ENCODE data around the gene PRKD2.
"Not testable (repeated sequence)": the region's sequence is repeated elsewhere in the genome, so short reads cannot be mapped to it uniquely, and the experiment has no call there.

Gene PRKD2

DNA sequence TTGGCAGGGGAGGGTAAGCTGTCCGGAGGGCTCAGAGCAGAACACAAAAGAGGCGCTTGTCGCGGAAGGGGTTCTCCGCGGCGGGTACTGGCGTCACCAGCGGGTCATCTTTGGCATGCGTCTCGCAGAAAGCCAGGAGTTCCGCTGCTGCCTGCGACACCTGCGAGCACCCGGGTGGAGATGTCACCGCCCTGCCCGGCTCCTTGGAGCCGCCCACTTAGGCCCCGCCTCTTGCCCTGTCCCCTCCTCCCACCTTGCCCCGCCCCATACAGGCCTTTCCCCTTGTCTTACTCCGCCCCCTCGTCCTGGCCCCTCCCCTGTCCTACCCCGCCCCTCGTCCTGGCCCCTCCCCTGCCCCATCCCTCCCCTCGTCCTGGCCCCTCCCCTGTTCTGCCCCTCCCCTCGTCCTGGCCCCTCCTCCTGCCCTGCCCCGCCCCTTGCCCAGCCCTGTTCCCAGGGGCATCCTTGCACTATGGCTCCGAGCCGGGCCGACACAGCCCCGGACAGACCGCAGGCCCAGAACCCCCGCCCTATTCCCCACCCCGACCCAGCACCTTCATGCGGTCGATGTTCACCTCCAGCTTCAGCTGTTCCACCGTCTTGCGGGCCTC is 82.8 kb downstream of the PRKD2 start:
- TF ChIP-seq CTCF (conservative IDR thresholded peaks at IDR 0.05) = no peak
- no peak overlapping the region for H3K27ac ChIP-seq

DNA sequence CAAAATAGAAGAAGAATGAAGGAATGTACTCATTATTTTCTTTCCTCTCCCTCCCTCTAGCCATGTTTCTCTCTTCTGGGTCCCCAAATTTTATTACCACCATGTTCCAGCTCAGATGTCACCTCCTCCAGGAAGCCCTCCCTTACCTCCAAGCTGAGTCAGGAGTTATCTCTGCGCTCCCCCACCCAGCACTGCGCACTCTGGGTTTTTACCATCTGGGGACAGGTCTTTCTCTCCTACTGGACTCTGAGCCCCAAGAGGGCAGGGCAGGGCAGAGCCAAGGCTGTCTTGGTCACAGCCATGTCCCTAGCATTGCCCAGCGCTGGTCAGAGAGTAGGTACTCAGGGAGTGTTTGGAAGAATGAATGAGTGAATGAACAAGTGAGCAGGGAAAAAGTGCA is 83.8 kb downstream of the PRKD2 start:
- H3K27ac ChIP-seq = no peak overlapping the region
- no peak for TF ChIP-seq CTCF (conservative IDR thresholded peaks at IDR 0.05)

- H3K27ac ChIP-seq = no peak overlapping the region
- no peak for TF ChIP-seq CTCF (conservative IDR thresholded peaks at IDR 0.05)
These were observed 85.4 kb downstream of the PRKD2 start for GRCh38 chr19:46631481-46631880.

DNA sequence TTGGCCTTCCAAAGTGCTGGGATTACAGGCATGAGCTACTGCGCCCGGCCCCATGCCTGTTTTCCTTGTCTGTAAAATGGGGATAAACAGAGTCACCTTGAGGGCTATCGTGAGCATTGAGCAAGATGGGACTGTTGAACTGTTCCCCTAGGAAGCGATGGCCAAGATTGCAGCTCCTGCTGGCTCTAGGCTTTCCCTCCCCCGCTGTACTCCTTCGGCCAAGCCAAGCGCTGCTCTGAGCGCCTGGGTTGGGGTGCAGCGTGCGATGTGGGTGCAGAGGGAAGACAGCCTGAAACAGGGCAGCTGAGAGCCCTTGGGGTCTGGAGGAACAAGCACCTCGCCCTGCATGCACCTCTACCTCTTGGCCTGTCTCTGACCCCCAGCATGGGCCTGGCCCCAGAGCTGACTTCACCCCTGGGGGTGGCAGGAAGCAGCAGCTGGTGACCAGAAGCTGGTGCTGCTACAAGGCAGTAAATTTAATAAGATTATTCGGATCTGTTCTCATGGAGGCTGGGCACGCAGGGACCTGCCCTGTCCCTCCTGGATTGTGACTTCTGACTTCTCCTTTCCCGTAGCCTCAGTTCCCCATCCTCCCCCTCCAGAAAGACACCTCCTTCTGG is 86.2 kb downstream of the PRKD2 start:
- no peak overlapping the region for H3K27ac ChIP-seq

GRCh38 chr19:46629546-46630025 is 87.3 kb downstream of the PRKD2 start:
- no peak overlapping the region for H3K27ac ChIP-seq
- TF ChIP-seq CTCF (conservative IDR thresholded peaks at IDR 0.05) = no peak

More for the DNA sequence above, 86.2 kb downstream of the PRKD2 start:
- no peak for TF ChIP-seq CTCF (conservative IDR thresholded peaks at IDR 0.05)

DNA sequence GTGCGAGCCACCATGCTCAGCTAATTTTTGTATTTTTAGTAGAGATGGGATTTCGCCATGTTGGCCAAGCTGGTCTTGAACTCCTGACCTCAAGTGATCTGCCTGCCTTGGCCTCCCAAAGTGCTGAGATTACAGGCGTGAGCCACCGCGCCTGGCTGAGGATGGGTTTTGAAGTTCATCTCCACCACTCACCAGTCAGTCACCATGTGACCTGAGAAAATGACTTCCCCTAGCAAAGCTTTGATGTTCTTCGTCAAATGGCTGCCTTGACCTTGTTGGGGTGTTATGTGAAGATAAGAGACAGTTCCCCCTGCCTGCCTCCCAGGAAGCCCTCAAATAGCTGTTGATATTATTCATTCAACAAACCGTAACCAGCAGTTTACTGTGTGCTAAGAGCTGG is 87.9 kb downstream of the PRKD2 start:
- H3K27ac ChIP-seq = not testable (repeated sequence)

GRCh38 chr19:46626446-46626845 is 90.5 kb downstream of the PRKD2 start:
- H3K27ac ChIP-seq = no peak overlapping the region
- no peak for TF ChIP-seq CTCF (conservative IDR thresholded peaks at IDR 0.05)

- no peak for TF ChIP-seq CTCF (conservative IDR thresholded peaks at IDR 0.05)
- H3K27ac ChIP-seq = no peak overlapping the region
These were observed 91.2 kb downstream of the PRKD2 start for GRCh38 chr19:46625731-46626130.
